Peyer's patch (tissue), 4 donors: ENCODE measurements around the gene BEST1. TPM values are rescaled to one million over a fixed set of nuclear protein-coding genes. Genes with fewer than 3 reads are reported as not detected.
"Not testable (repeated sequence)": the region's sequence is repeated elsewhere in the genome, so short reads cannot be mapped to it uniquely, and the experiment has no call there.

Source experiments
- DNase-seq, 3 donors: peaks; one replicate each; pipeline ENCODE4 v3.0.0-alpha.2; 2017 to 2019
- H3K27ac ChIP-seq, 4 donors: fragments of 200-600 bp; sonication (generic); one replicate each; pipeline ENCODE4 v1.5.1; 2016 to 2019
- H3K27me3 ChIP-seq, 2 donors: fragments of 200-600 bp; sonication (generic); one replicate each; pipeline ENCODE4 v1.5.1; 2019
- H3K36me3 ChIP-seq, 3 donors: fragments of 200-600 bp; sonication (generic); one replicate each; pipeline ENCODE4 v1.5.1; 2016 to 2019
- H3K4me1 ChIP-seq, 4 donors: fragments of 200-600 bp; sonication (generic); one replicate each; pipeline ENCODE4 v1.5.1; 2016 to 2019
- H3K4me3 ChIP-seq, 4 donors: fragments of 200-600 bp; sonication (generic); 1 replicate in 3 of 4; 2 replicates in 1 of 4; pipeline ENCODE4 v1.5.1; 2016 to 2019; ENCODE audit warnings: mild to moderate bottlenecking in 1 of 4
- H3K9me3 ChIP-seq, 4 donors: fragments of 200-600 bp; sonication (generic); one replicate each; pipeline ENCODE4 v1.5.1; 2016 to 2019; ENCODE audit warnings: mild to moderate bottlenecking in 1 of 4
- CTCF ChIP-seq, 6 experiments: fragments of 450-650 bp in 4 of 6; fragments of 200-600 bp in 2 of 6; sonication (generic) in 1 of 6; IDR thresholded peaks; one replicate each; pipeline ENCODE4 v1.5.1; 2017 to 2019; ENCODE audit warnings: antibody characterized with exemption in 6 of 6, mild to moderate bottlenecking in 3 of 6, moderate library complexity in 1 of 6
- POLR2A ChIP-seq, 2 donors: fragments of 450-650 bp; IDR thresholded peaks; one replicate each; pipeline ENCODE4 v1.5.1; 2017; ENCODE audit warnings: antibody characterized with exemption in 2 of 2, mild to moderate bottlenecking in 2 of 2, moderate library complexity in 2 of 2
- total RNA-seq, 4 donors: library from RNA; depleted of rRNA; stranded (reverse); fragments of >200 nt; gene quantifications; one replicate each; pipeline ENCODE4 v1.1.0, GENCODE V29; 2016

The BEST1 gene
- total RNA-seq, 4 donors from 2014 or later, result 0.47 to 4.1 (median 2.3) TPM

GRCh38 chr11:61996933-61997332 is 46.8 kb downstream of the BEST1 start:
- no peaks in the 10 kb centered on the region for H3K27me3 ChIP-seq
- no peaks in the 10 kb centered on the region for H3K36me3 ChIP-seq
- TF ChIP-seq POLR2A (IDR thresholded peaks at IDR 0.05), result no peak
- no peak for TF ChIP-seq CTCF (IDR thresholded peaks at IDR 0.05)
- DNase-seq, result no peak
- H3K4me3 ChIP-seq, result no peak overlapping the region
- no peak overlapping the region for H3K27ac ChIP-seq
- peaks cover 0 to 11% (median 4%) of the 10 kb centered on the region in 4 donors for H3K4me1 ChIP-seq
- H3K9me3 ChIP-seq, result peaks cover 0 to 8% (median 3%) of the 10 kb centered on the region in 4 donors

GRCh38 chr11:61999141-61999975 is 49.2 kb downstream of the BEST1 start:
- no peaks in the 10 kb centered on the region for H3K36me3 ChIP-seq
- peaks cover 0 to 19% (median 4%) of the 10 kb centered on the region in 4 donors for H3K4me1 ChIP-seq
- TF ChIP-seq CTCF (IDR thresholded peaks at IDR 0.05) (no peak), POLR2A (IDR thresholded peaks at IDR 0.05) (no peak)
- peaks cover 0 to 8% (median 3%) of the 10 kb centered on the region in 4 donors for H3K9me3 ChIP-seq
- DNase-seq, result peak in 1 of 3 donors; percentile 31
- H3K27ac ChIP-seq, result no peak overlapping the region
- H3K27me3 ChIP-seq, result no peaks in the 10 kb centered on the region
- H3K4me3 ChIP-seq, result no peak overlapping the region

- peaks cover 0 to 8% (median 3%) of the 10 kb centered on the region in 4 donors for H3K9me3 ChIP-seq
- peak in 1 of 3 donors; percentile 41 for DNase-seq
- peak overlapping the region in 3 of 4 donors; percentile 44 to 77 (median 75) for H3K27ac ChIP-seq
Observed at GRCh38 chr11:62000539-62001446, 50.6 kb downstream of the BEST1 start.

GRCh38 chr11:62001450-62002191 is 51.5 kb downstream of the BEST1 start:
- Histone ChIP-seq H3K9me3 (peaks cover 0 to 8% (median 3%) of the 10 kb centered on the region in 4 donors), H3K4me1 (peaks cover 0 to 25% (median 4%) of the 10 kb centered on the region in 4 donors), H3K27me3 (no peaks in the 10 kb centered on the region), H3K36me3 (no peaks in the 10 kb centered on the region), H3K4me3 (no peak overlapping the region), H3K27ac (peak overlapping the region in 3 of 4 donors; percentile 44 to 77 (median 75))
- DNase-seq, result peak in 2 of 3 donors; percentile 81 to 82
- peak in 2 of 6 experiments; percentile 25 to 34 for TF ChIP-seq CTCF (IDR thresholded peaks at IDR 0.05)
- TF ChIP-seq POLR2A (IDR thresholded peaks at IDR 0.05), result peak in 1 of 2 donors; percentile 54

More at GRCh38 chr11:62000539-62001446, 50.6 kb downstream of the BEST1 start:
- Histone ChIP-seq H3K36me3 (no peaks in the 10 kb centered on the region), H3K4me1 (peaks cover 0 to 25% (median 4%) of the 10 kb centered on the region in 4 donors), H3K4me3 (no peak overlapping the region), H3K27me3 (no peaks in the 10 kb centered on the region)
- TF ChIP-seq CTCF (IDR thresholded peaks at IDR 0.05), result no peak
- TF ChIP-seq POLR2A (IDR thresholded peaks at IDR 0.05), result no peak

- peak in 1 of 3 donors; percentile 3 for DNase-seq
- not testable (repeated sequence) for H3K27me3 ChIP-seq
- H3K27ac ChIP-seq, result peak overlapping the region in 2 of 4 donors; percentile 75 to 77
Observed at GRCh38 chr11:62002283-62002682, 52.1 kb downstream of the BEST1 start.

More at GRCh38 chr11:62002283-62002682, 52.1 kb downstream of the BEST1 start:
- H3K9me3 ChIP-seq, H3K4me3 ChIP-seq, H3K36me3 ChIP-seq: not testable (repeated sequence)
- H3K4me1 ChIP-seq, result peaks cover 0 to 25% (median 4%) of the 10 kb centered on the region in 4 donors
